GM12892 (cell line): ENCODE results near the gene RUNDC3A.

ENCODE experiments used
- POLR2A ChIP-seq: IDR thresholded peaks from 2 replicates; pipeline ENCODE4 v1.6.1; 2011; ENCODE audit warnings: low read depth, low read length, control low read depth
- TAF1 ChIP-seq: IDR thresholded peaks from 2 replicates; pipeline ENCODE4 v1.6.1; 2011; ENCODE audit warnings: low read depth, mild to moderate bottlenecking, control low read depth, low read length, borderline replicate concordance

DNA sequence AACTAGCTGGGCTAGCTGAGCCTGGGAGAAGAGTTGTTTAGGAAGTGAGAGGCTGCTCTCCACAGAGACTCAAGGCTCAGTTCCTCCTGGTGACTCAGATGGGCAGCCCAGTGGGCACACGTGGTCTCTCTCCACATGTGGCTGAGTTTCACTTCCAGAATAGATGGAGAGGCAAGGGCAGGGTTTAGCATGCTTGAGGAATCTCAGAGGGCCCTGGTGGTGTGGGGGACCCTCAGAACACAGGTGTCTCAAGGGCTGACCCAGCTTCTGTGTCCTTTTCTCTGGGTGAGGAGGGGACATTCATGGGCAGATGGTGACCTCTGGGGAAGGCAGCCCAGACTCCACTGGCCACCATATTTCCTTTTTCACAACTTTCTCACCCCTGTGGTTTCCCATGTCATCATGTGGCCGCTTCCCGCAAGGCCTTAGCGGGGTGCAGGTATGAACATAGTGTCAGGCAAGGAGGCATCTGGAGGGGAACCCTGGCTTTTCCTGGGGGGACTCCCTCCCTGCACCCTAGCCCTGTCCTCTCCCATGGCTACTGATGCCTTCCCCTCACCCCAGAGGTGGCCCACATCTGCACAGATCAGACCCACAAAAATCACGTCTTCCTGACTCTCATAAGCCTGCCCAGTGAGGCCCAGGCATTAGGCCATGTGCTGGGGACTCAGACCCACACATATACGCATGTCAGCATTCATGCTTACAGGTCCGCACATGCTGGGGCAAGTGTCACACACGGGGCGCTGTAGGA lies 40.0 kb downstream of the RUNDC3A start:
- TF ChIP-seq POLR2A (no peak), TAF1 (no peak)
